Keratinocyte (primary cell): Measurements from ENCODE around the gene CREG1.
A peak's percentile ranks its signal among the peaks of the same experiment; 100 is the strongest.

Experiments used
- EZH2 ChIP-seq: IDR thresholded peaks from one replicate; pipeline ENCODE4 v1.6.1; 2012; ENCODE audit warnings: inconsistent platforms, mild to moderate bottlenecking, low read length, moderate library complexity
- TF ChIP-seq, protein P1 (sequence below), 3 experiments: IDR thresholded peaks in 1 of 3; conservative IDR thresholded peaks in 1 of 3; optimal IDR thresholded peaks in 1 of 3; 2 replicates in 2 of 3; 3 replicates in 1 of 3; pipeline versions ENCODE3 to v1.5.1; 2011; ENCODE audit warnings: low read length in 3 of 3, mild to moderate bottlenecking in 3 of 3, moderate library complexity in 2 of 3, control low read depth in 1 of 3, inconsistent platforms in 1 of 3; ENCODE audit not compliant: insufficient read depth in 2 of 3; ENCODE audit errors: extremely low read depth in 1 of 3

DNA sequence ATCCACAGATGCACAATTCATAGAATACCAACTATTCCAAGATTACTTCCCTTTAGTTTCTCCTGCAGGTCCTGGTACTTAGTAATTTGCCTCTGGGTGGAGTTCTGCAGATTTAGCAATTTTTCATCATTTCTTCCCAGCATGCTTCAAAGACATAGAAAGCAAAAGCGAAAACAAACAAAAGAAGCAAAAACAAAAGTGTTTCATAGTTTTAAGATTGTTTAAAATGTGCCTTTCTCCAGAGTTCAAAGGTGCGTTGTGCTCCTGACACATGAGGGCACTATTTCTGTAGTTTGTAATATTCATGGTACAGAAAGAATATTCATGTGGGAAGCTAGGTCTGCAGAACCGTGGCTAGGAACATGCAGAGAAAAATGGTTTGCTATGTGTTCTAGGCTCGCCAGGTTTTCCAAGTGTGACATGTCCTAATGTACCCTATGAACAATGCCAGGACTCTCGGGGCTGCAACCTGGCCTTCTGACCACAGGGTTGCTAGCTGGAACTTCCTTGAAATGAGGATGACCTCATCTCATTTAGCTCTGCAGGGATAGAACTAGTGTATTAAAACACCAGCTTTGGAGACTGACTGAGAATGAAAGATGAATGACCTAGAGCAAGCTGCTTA is 46.5 kb upstream of the CREG1 start:
- TF ChIP-seq, protein P1, sequence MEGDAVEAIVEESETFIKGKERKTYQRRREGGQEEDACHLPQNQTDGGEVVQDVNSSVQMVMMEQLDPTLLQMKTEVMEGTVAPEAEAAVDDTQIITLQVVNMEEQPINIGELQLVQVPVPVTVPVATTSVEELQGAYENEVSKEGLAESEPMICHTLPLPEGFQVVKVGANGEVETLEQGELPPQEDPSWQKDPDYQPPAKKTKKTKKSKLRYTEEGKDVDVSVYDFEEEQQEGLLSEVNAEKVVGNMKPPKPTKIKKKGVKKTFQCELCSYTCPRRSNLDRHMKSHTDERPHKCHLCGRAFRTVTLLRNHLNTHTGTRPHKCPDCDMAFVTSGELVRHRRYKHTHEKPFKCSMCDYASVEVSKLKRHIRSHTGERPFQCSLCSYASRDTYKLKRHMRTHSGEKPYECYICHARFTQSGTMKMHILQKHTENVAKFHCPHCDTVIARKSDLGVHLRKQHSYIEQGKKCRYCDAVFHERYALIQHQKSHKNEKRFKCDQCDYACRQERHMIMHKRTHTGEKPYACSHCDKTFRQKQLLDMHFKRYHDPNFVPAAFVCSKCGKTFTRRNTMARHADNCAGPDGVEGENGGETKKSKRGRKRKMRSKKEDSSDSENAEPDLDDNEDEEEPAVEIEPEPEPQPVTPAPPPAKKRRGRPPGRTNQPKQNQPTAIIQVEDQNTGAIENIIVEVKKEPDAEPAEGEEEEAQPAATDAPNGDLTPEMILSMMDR (optimal IDR thresholded peaks at IDR 0.05 in 1 of 3, IDR thresholded peaks at IDR 0.05 in 1 of 3, conservative IDR thresholded peaks at IDR 0.05 in 1 of 3; ENCODE audit: extremely low read depth in 1 of 3, insufficient read depth in 2 of 3, low read length in 3 of 3): peak; percentile 29 to 52 (median 35)
- TF ChIP-seq EZH2: no peak
